OCI-LY1 (cell line): Measurements from ENCODE around the gene MTERF4.

Experiments used
- H2AFZ ChIP-seq: fragments of 200-600 bp; sonication (generic), shearing (Covaris generic); 2 replicates; pipeline ENCODE4 v1.6.0; 2014; ENCODE audit warnings: antibody characterized with exemption, mild to moderate bottlenecking, low read length
- H3F3A ChIP-seq: fragments of 200-600 bp; sonication (generic), shearing (Covaris generic); 2 replicates; pipeline ENCODE4 v1.6.0; 2014; ENCODE audit warnings: mild to moderate bottlenecking, antibody characterized with exemption, low read length, moderate library complexity; ENCODE audit not compliant: insufficient read depth
- H3K27ac ChIP-seq: fragments of 200-600 bp; sonication (generic); 2 replicates; pipeline ENCODE4 v1.5.1; 2014; ENCODE audit warnings: low read length, mixed run types, mild to moderate bottlenecking, low read depth; ENCODE audit not compliant: poor library complexity, severe bottlenecking
- H3K27me3 ChIP-seq: fragments of 200-600 bp; sonication (generic); 2 replicates; pipeline ENCODE4 v1.6.0; 2014; ENCODE audit warnings: antibody characterized with exemption, mild to moderate bottlenecking, low read length, moderate library complexity; ENCODE audit not compliant: insufficient read depth
- H3K36me3 ChIP-seq: fragments of 200-600 bp; sonication (generic); 2 replicates; pipeline ENCODE4 v1.6.1; 2014; ENCODE audit warnings: mild to moderate bottlenecking, antibody characterized with exemption, low read length, moderate library complexity, mixed read lengths; ENCODE audit not compliant: insufficient read depth
- H3K4me1 ChIP-seq: fragments of 200-600 bp; sonication (generic); 2 replicates; pipeline ENCODE4 v1.5.1; 2014; ENCODE audit warnings: mild to moderate bottlenecking, low read length, moderate library complexity; ENCODE audit not compliant: insufficient read depth, severe bottlenecking
- H3K4me2 ChIP-seq: fragments of 200-600 bp; sonication (generic), shearing (Covaris generic); 2 replicates; pipeline ENCODE4 v1.6.1; 2014; ENCODE audit warnings: low read length
- H3K4me3 ChIP-seq: fragments of 200-600 bp; sonication (generic); 2 replicates; pipeline ENCODE4 v1.5.1; 2014; ENCODE audit warnings: low read length, low read depth, mild to moderate bottlenecking, mixed read lengths; ENCODE audit not compliant: poor library complexity, severe bottlenecking
- H3K79me2 ChIP-seq: fragments of 200-600 bp; shearing (Covaris generic); 2 replicates; pipeline ENCODE4 v1.6.1; 2016; ENCODE audit warnings: mixed run types, low read length, mixed read lengths; ENCODE audit not compliant: insufficient read depth
- H3K9ac ChIP-seq: fragments of 200-600 bp; sonication (generic), shearing (Covaris generic); 2 replicates; pipeline ENCODE4 v1.6.1; 2014; ENCODE audit warnings: mild to moderate bottlenecking, low read length, mixed read lengths
- H3K9me2 ChIP-seq: fragments of 200-600 bp; sonication (generic), shearing (Covaris generic); 2 replicates; pipeline ENCODE4 v1.6.1; 2014; ENCODE audit warnings: low read depth, mild to moderate bottlenecking, low read length, mixed read lengths
- H3K9me3 ChIP-seq: fragments of 200-600 bp; shearing (Covaris generic); 2 replicates; pipeline ENCODE4 v1.6.1; 2014; ENCODE audit warnings: low read length, mixed read lengths
- H4K20me1 ChIP-seq: fragments of 200-600 bp; sonication (generic), shearing (Covaris generic); 2 replicates; pipeline ENCODE4 v1.6.0; 2016; ENCODE audit warnings: mild to moderate bottlenecking, low read length; ENCODE audit not compliant: insufficient read depth
- CTCF ChIP-seq: fragments of 200-600 bp; sonication (generic), shearing (Covaris generic); IDR thresholded peaks from 2 replicates; pipeline ENCODE4 v1.5.1; 2017; ENCODE audit warnings: mild to moderate bottlenecking, antibody characterized with exemption, low read length, moderate library complexity, mixed read lengths
- EZH2 ChIP-seq: fragments of 200-600 bp; sonication (generic), shearing (Covaris generic); IDR thresholded peaks from 2 replicates; pipeline ENCODE4 v1.8.0; 2017; ENCODE audit warnings: borderline replicate concordance, mixed run types, mild to moderate bottlenecking, antibody characterized with exemption, low read length, moderate library complexity, mixed read lengths

The MTERF4 gene

DNA sequence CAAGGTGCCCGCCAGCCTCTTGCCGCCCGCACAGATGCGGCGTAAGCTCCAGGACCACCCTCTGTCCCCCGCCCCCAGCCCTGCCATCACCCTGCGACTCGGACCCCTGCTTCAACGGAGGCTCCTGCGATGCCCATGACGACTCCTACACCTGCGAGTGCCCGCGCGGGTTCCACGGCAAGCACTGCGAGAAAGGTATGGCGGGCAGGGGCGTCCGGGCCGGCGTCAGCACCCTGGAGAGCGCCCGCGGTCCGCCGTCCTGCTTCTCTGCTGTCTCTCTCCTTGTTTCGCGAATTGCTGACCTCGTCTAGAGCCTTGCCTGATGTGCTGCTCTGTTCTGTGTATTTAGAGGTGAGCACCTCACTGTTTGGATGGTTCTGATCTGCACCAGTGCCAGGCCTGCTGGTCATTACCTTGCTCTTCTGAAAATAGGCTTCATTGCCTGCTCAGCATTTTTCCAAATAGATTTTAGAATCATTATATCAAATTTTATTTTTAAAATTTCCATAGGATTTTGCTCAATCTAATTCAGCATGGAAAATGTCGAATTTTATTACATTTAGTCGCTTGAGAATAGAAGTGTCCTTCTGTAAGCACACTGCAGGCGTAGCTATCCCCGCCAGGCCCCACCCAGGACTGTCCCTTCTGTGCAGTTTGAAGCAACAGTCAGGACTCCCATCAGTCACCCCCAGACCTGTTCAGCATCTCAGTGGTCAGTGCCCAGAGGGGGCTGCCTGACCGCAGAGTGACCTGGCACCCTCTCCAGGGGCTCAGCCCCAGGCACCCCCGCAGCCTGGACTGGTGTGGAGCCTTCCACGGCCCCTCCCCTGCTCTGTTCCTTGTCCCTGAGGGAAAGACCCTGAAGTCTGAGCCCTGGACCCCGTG is 52.1 kb downstream of the MTERF4 start:
- Histone ChIP-seq H3F3A (no peaks in the 10 kb centered on the region), H3K27me3 (no peaks in the 10 kb centered on the region), H3K9ac (no peak overlapping the region), H3K4me1 (no peaks in the 10 kb centered on the region), H3K27ac (no peak overlapping the region), H3K4me2 (no peak overlapping the region), H3K79me2 (no peaks in the 10 kb centered on the region), H3K36me3 (no peaks in the 10 kb centered on the region), H3K4me3 (no peak overlapping the region), H3K9me3 (no peaks in the 10 kb centered on the region), H3K9me2 (no peaks in the 10 kb centered on the region), H2AFZ (no peak overlapping the region), H4K20me1 (no peaks in the 10 kb centered on the region)
- TF ChIP-seq EZH2: no peak
- no peak for TF ChIP-seq CTCF

DNA sequence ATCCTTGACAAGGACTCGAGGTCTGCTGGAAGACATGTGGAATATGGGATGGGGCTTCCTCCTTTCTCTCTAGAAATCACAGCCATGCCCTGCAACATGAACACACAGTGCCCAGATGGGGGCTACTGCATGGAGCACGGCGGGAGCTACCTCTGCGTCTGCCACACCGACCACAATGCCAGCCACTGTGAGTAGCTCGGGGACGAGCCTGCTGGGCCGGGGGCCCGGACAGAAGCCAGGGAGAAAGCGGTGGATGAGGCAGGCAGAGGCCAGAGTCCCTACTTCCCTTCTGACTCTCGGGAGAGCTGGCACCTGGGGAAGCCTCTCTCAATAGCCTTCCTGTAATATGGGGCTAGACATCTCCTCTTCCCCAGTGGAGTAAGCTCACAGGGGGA is 53.1 kb downstream of the MTERF4 start:
- Histone ChIP-seq H3K4me3 (no peak overlapping the region), H3K9me3 (no peaks in the 10 kb centered on the region), H3K79me2 (no peaks in the 10 kb centered on the region), H3K9me2 (no peaks in the 10 kb centered on the region), H2AFZ (no peak overlapping the region), H3K27ac (no peak overlapping the region), H3K9ac (no peak overlapping the region), H3K4me1 (no peaks in the 10 kb centered on the region), H3K36me3 (no peaks in the 10 kb centered on the region), H4K20me1 (no peaks in the 10 kb centered on the region), H3K27me3 (no peaks in the 10 kb centered on the region), H3K4me2 (no peak overlapping the region), H3F3A (no peaks in the 10 kb centered on the region)
- TF ChIP-seq EZH2 (no peak), CTCF (no peak)

DNA sequence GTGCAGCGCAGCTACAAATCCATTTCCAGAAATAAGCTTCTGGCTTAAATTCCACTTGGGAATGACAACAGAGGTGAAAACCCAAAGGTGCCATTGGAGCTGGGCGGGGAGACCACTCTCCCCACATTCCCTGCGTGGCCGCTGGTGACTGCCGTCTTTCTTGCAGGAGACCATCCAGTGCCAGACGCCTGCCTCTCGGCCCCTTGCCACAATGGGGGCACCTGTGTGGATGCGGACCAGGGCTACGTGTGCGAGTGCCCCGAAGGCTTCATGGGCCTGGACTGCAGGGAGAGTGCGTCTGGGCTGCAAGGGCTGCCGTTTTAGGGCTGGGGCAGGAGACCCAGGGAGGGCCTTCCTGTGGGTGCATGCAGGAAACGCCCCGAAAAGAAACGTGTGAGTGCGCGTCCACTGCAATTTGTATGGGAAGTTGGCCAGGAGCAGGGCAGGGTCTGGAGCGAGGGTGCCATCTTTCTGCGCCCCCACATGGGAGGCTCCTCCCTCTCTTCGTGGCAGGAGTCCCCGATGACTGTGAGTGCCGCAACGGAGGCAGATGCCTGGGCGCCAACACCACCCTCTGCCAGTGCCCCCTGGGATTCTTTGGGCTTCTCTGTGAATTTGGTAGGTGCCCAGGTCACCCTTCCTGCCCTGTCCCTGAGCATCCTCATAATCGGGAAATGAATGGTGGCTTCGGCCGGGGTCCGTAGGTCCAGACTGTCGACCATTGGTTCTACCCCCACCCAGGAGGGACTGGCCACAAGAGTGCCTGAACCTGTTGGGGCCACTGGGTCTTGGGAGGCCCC is 53.7 kb downstream of the MTERF4 start:
- H2AFZ ChIP-seq: no peak overlapping the region
- no peak overlapping the region for H3K4me2 ChIP-seq
- H3K36me3 ChIP-seq: no peaks in the 10 kb centered on the region
- H3K4me1 ChIP-seq: no peaks in the 10 kb centered on the region
- H3K4me3 ChIP-seq: no peak overlapping the region
- no peaks in the 10 kb centered on the region for H4K20me1 ChIP-seq
- H3K9me2 ChIP-seq: no peaks in the 10 kb centered on the region
- no peaks in the 10 kb centered on the region for H3K79me2 ChIP-seq
- H3K27ac ChIP-seq: no peak overlapping the region
- H3F3A ChIP-seq: no peaks in the 10 kb centered on the region
- H3K9me3 ChIP-seq: no peaks in the 10 kb centered on the region
- no peaks in the 10 kb centered on the region for H3K27me3 ChIP-seq
- no peak overlapping the region for H3K9ac ChIP-seq
- TF ChIP-seq CTCF: no peak
- TF ChIP-seq EZH2: no peak
